H9 (cell line): ENCODE results near the gene ABCC3. TPM values are rescaled to one million over a fixed set of nuclear protein-coding genes. Genes with fewer than 3 reads are reported as not detected.
"Not testable (repeated sequence)": the region's sequence is repeated elsewhere in the genome, so short reads cannot be mapped to it uniquely, and the experiment has no call there.

Source experiments
- DNase-seq: peaks from one replicate; pipeline ENCODE4 v3.0.0-alpha.2; 2017
- H2AFZ ChIP-seq: one replicate; pipeline ENCODE4 v1.6.1; 2013; ENCODE audit warnings: mild to moderate bottlenecking, low read length, control low read depth, moderate library complexity
- H2AK5ac ChIP-seq: 2 replicates; pipeline ENCODE4 v1.6.1; 2013; ENCODE audit warnings: low read length, control low read depth, mixed read lengths; ENCODE audit not compliant: insufficient read length
- H2BK120ac ChIP-seq: one replicate; pipeline ENCODE4 v1.6.1; 2013; ENCODE audit warnings: low read depth, mild to moderate bottlenecking, low read length, control low read depth, inconsistent platforms; ENCODE audit not compliant: poor library complexity, severe bottlenecking
- H2BK12ac ChIP-seq: 2 replicates; pipeline ENCODE4 v1.6.1; 2013; ENCODE audit warnings: low read length, control low read depth, mixed read lengths, low read depth; ENCODE audit not compliant: insufficient read length
- H2BK15ac ChIP-seq: 2 replicates; pipeline ENCODE4 v1.6.1; 2013; ENCODE audit warnings: low read depth, low read length, control low read depth
- H2BK20ac ChIP-seq: one replicate; pipeline ENCODE4 v1.6.1; 2013; ENCODE audit warnings: low read depth, mild to moderate bottlenecking, low read length, control low read depth, inconsistent platforms; ENCODE audit not compliant: poor library complexity, severe bottlenecking
- H2BK5ac ChIP-seq: 2 replicates; pipeline ENCODE4 v1.6.1; 2013; ENCODE audit warnings: low read length, control low read depth, mixed read lengths; ENCODE audit not compliant: insufficient read length
- H3K14ac ChIP-seq: 2 replicates; pipeline ENCODE4 v1.6.1; 2013; ENCODE audit warnings: low read length, control low read depth; ENCODE audit not compliant: insufficient read depth
- H3K18ac ChIP-seq: 2 replicates; pipeline ENCODE4 v1.6.1; 2013; ENCODE audit warnings: low read depth, mild to moderate bottlenecking, mixed read lengths, low read length, control low read depth; ENCODE audit not compliant: insufficient read length
- H3K23ac ChIP-seq: 2 replicates; pipeline ENCODE4 v1.6.1; 2013; ENCODE audit warnings: low read length, control low read depth, mixed read lengths, low read depth; ENCODE audit not compliant: insufficient read length
- H3K23me2 ChIP-seq: 2 replicates; pipeline ENCODE4 v1.6.1; 2013; ENCODE audit warnings: low read depth, mild to moderate bottlenecking, mixed read lengths, low read length, control low read depth; ENCODE audit not compliant: insufficient read length, poor library complexity, severe bottlenecking
- H3K27ac ChIP-seq: 2 replicates; pipeline ENCODE4 v1.5.1; 2013; ENCODE audit warnings: low read length, control low read depth, mixed read lengths, low read depth; ENCODE audit not compliant: insufficient read length
- H3K27me3 ChIP-seq: 2 replicates; pipeline ENCODE4 v1.6.1; 2013; ENCODE audit warnings: low read length, control low read depth, inconsistent platforms; ENCODE audit not compliant: insufficient read depth
- H3K4ac ChIP-seq: 2 replicates; pipeline ENCODE4 v1.6.1; 2013; ENCODE audit warnings: low read depth, mild to moderate bottlenecking, control low read depth, inconsistent platforms, low read length, moderate library complexity
- H3K4me1 ChIP-seq: 2 replicates; pipeline ENCODE4 v1.6.1; 2013; ENCODE audit warnings: low read length, control low read depth, inconsistent platforms; ENCODE audit not compliant: insufficient read depth
- H3K4me2 ChIP-seq: 2 replicates; pipeline ENCODE4 v1.6.1; 2013; ENCODE audit warnings: low read length, control low read depth, mixed read lengths; ENCODE audit not compliant: insufficient read length, insufficient read depth
- H3K56ac ChIP-seq: 2 replicates; pipeline ENCODE4 v1.6.1; 2013; ENCODE audit warnings: low read depth, mild to moderate bottlenecking, mixed read lengths, low read length, control low read depth; ENCODE audit not compliant: insufficient read length
- H3K79me1 ChIP-seq: 2 replicates; pipeline ENCODE4 v1.6.1; 2013; ENCODE audit warnings: low read depth, mild to moderate bottlenecking, moderate library complexity, low read length, control low read depth, inconsistent platforms; ENCODE audit not compliant: insufficient read depth, poor library complexity, severe bottlenecking
- H3K79me2 ChIP-seq: 2 replicates; pipeline ENCODE4 v1.6.1; 2013; ENCODE audit warnings: low read length, control low read depth, inconsistent platforms; ENCODE audit not compliant: insufficient read depth
- H3K9ac ChIP-seq: 2 replicates; pipeline ENCODE4 v1.6.1; 2013; ENCODE audit warnings: low read length, control low read depth, mixed read lengths; ENCODE audit not compliant: insufficient read length; ENCODE audit errors: extremely low read depth
- H3K9me3 ChIP-seq: one replicate; pipeline ENCODE4 v1.6.1; 2013; ENCODE audit warnings: low read depth, low read length, inconsistent platforms; ENCODE audit not compliant: control insufficient read depth
- H3T11ph ChIP-seq: one replicate; pipeline ENCODE4 v1.6.1; 2013; ENCODE audit warnings: mild to moderate bottlenecking, low read length, control low read depth, inconsistent platforms
- H4K20me1 ChIP-seq: one replicate; pipeline ENCODE4 v1.6.1; 2013; ENCODE audit not compliant: control insufficient read depth, insufficient read length, insufficient read depth
- H4K5ac ChIP-seq: 2 replicates; pipeline ENCODE4 v1.6.1; 2013; ENCODE audit warnings: low read depth, mild to moderate bottlenecking, mixed read lengths, low read length, control low read depth; ENCODE audit not compliant: insufficient read length
- H4K8ac ChIP-seq: replicated peaks from 2 replicates; pipeline ENCODE4 v1.6.1; 2013; ENCODE audit warnings: low read length, control low read depth, mixed read lengths, low read depth; ENCODE audit not compliant: insufficient read length
- H4K91ac ChIP-seq: 2 replicates; pipeline ENCODE4 v1.6.1; 2013; ENCODE audit warnings: low read depth, mild to moderate bottlenecking, moderate library complexity, mixed read lengths, low read length, control low read depth; ENCODE audit not compliant: insufficient read length
- H3K27ac Mint-ChIP-seq, 3 experiments: 2 replicates in 2 of 3; 3 replicates in 1 of 3; pipeline ENCODE4 v1.8.0; 2020 to 2021; ENCODE audit warnings: mixed read lengths in 3 of 3, mild to moderate bottlenecking in 1 of 3, moderate library complexity in 1 of 3
- H3K27me3 Mint-ChIP-seq: 2 replicates; pipeline ENCODE4 v1.8.0; 2021; ENCODE audit warnings: low read depth, mild to moderate bottlenecking, moderate library complexity, mixed read lengths
- H3K36me3 Mint-ChIP-seq, 3 experiments: 2 replicates in 2 of 3; 3 replicates in 1 of 3; pipeline ENCODE4 v1.8.0; 2020 to 2021; ENCODE audit warnings: low read depth in 3 of 3, mixed read lengths in 3 of 3; ENCODE audit not compliant: insufficient read depth in 1 of 3
- H3K4me1 Mint-ChIP-seq, 2 experiments: 2 replicates each; pipeline ENCODE4 v1.8.0; 2020; ENCODE audit warnings: mixed read lengths in 2 of 2
- H3K4me3 Mint-ChIP-seq, 2 experiments: 2 replicates in 1 of 2; 3 replicates in 1 of 2; pipeline ENCODE4 v1.8.0; 2020 to 2021; ENCODE audit warnings: mild to moderate bottlenecking in 2 of 2, mixed read lengths in 2 of 2, moderate library complexity in 1 of 2
- H3K9me3 Mint-ChIP-seq, 2 experiments: 2 replicates in 1 of 2; 3 replicates in 1 of 2; pipeline ENCODE4 v1.8.0; 2020; ENCODE audit warnings: mild to moderate bottlenecking in 2 of 2, mixed read lengths in 2 of 2, moderate library complexity in 1 of 2
- WGBS: extraction: QIAGEN DNeasy Blood & Tissue Kit; methylation state at CpG from one replicate; pipeline ENCODE4 v1.1.7; 2013; ENCODE audit warnings: missing lambda C conversion rate, low lambda C conversion rate, mixed read lengths; ENCODE audit not compliant: insufficient read length; ENCODE audit errors: extremely low coverage; 5-methylcytosine and 5-hydroxymethylcytosine counted together
- total RNA-seq: library from RNA; stranded (reverse); gene quantifications from 2 replicates; pipeline ENCODE4 v1.2.1, GENCODE V29; 2021
- TF ChIP-seq, protein P1 (sequence below): fragments of 200-600 bp; sonication (generic); conservative IDR thresholded peaks from 3 replicates; pipeline ENCODE4 v1.8.0; 2021; ENCODE audit warnings: antibody characterized with exemption, mild to moderate bottlenecking

The ABCC3 gene
- total RNA-seq, 1 experiment from 2014 or later = 0.31 TPM

DNA sequence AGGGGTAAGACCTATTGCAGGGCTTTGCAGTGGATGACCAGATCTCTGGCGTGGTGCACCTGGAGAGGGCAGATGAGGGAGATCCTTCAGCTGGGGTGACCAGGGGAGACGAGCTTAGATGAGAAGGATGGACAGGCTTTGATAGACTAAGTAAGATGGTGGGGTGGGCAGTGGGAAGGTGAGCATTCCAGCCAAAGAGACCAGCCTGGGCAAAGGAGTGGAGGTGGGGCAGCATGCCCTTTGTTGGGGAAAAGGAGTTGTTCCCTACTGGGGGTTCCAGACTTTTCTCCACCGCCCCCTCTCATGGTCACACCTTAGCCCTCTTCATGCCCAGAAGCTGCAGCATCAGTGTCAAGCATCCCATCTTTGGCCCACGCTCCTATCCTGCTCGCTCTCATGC lies 45.4 kb downstream of the ABCC3 start:
- Histone ChIP-seq H3K9me3 (no peaks in the 10 kb centered on the region), H2BK20ac (no peak overlapping the region), H3K27ac (no peak overlapping the region), H2BK120ac (no peak overlapping the region), H3K9ac (no peak overlapping the region), H4K5ac (no peak overlapping the region), H3K27me3 (no peaks in the 10 kb centered on the region), H3K79me2 (no peaks in the 10 kb centered on the region), H3K18ac (no peak overlapping the region), H2BK15ac (no peak overlapping the region), H2AK5ac (no peak overlapping the region), H3T11ph (no peak overlapping the region), H2BK12ac (no peak overlapping the region), H4K91ac (no peak overlapping the region), H4K20me1 (no peaks in the 10 kb centered on the region), H3K4me2 (no peak overlapping the region), H3K56ac (no peak overlapping the region), H3K4me1 (no peaks in the 10 kb centered on the region), H4K8ac (no peak overlapping the region), H3K4ac (no peak overlapping the region), H3K23ac (no peak overlapping the region), H3K23me2 (no peaks in the 10 kb centered on the region), H2BK5ac (no peak overlapping the region), H3K79me1 (no peaks in the 10 kb centered on the region), H3K14ac (no peak overlapping the region), H2AFZ (no peak overlapping the region)
- H3K4me3 Mint-ChIP-seq = no peak overlapping the region
- TF ChIP-seq, protein P1, sequence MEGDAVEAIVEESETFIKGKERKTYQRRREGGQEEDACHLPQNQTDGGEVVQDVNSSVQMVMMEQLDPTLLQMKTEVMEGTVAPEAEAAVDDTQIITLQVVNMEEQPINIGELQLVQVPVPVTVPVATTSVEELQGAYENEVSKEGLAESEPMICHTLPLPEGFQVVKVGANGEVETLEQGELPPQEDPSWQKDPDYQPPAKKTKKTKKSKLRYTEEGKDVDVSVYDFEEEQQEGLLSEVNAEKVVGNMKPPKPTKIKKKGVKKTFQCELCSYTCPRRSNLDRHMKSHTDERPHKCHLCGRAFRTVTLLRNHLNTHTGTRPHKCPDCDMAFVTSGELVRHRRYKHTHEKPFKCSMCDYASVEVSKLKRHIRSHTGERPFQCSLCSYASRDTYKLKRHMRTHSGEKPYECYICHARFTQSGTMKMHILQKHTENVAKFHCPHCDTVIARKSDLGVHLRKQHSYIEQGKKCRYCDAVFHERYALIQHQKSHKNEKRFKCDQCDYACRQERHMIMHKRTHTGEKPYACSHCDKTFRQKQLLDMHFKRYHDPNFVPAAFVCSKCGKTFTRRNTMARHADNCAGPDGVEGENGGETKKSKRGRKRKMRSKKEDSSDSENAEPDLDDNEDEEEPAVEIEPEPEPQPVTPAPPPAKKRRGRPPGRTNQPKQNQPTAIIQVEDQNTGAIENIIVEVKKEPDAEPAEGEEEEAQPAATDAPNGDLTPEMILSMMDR = no peak
- H3K36me3 Mint-ChIP-seq = no peaks in the 10 kb centered on the region
- DNase-seq = no peak
- no peak overlapping the region for H3K27ac Mint-ChIP-seq
- H3K9me3 Mint-ChIP-seq = no peaks in the 10 kb centered on the region; a peak in 1 of 5 replicates
- no CpG with 5 or more reads among the region's 5 CpGs for WGBS
- peaks cover 3% of the 10 kb centered on the region for H3K27me3 Mint-ChIP-seq
- peaks cover 15 to 21% of the 10 kb centered on the region in 2 experiments for H3K4me1 Mint-ChIP-seq

GRCh38 chr17:50680543-50681262 lies 46.0 kb downstream of the ABCC3 start:
- H4K91ac ChIP-seq, H3K27ac Mint-ChIP-seq, H3K4me1 ChIP-seq, H2AK5ac ChIP-seq, H2BK120ac ChIP-seq, H4K20me1 ChIP-seq, H3K9ac ChIP-seq, H3K18ac ChIP-seq, H3K27ac ChIP-seq, H2BK5ac ChIP-seq, H3T11ph ChIP-seq, H3K56ac ChIP-seq, DNase-seq, H3K79me1 ChIP-seq, H4K5ac ChIP-seq, H3K14ac ChIP-seq, H4K8ac ChIP-seq, H3K23me2 ChIP-seq, H2BK12ac ChIP-seq, H3K23ac ChIP-seq, H3K27me3 ChIP-seq, H3K4ac ChIP-seq, H3K27me3 Mint-ChIP-seq, H2BK20ac ChIP-seq, H3K9me3 ChIP-seq, H3K4me2 ChIP-seq, H2AFZ ChIP-seq, H3K79me2 ChIP-seq, H3K9me3 Mint-ChIP-seq, H2BK15ac ChIP-seq, H3K4me3 Mint-ChIP-seq, H3K36me3 Mint-ChIP-seq: not testable (repeated sequence)
- no CpG with 5 or more reads among the region's 12 CpGs for WGBS
- H3K4me1 Mint-ChIP-seq = peaks cover 15 to 23% of the 10 kb centered on the region in 2 experiments
